Fibroblast of skin of right biceps (primary cell): ENCODE results near the gene USP11.

Source experiments
- DNase-seq: peaks from one replicate; pipeline ENCODE4 v3.0.0-alpha.2; 2013

Gene USP11

GRCh38 chrX:47232803-47233332 lies at the start of gene USP11:
Gene USP11, plus strand, starts transcription at chrX:47233009. Its CDS starts 35 bp downstream, at chrX:47233044.
- peak; percentile 67 for DNase-seq

DNA sequence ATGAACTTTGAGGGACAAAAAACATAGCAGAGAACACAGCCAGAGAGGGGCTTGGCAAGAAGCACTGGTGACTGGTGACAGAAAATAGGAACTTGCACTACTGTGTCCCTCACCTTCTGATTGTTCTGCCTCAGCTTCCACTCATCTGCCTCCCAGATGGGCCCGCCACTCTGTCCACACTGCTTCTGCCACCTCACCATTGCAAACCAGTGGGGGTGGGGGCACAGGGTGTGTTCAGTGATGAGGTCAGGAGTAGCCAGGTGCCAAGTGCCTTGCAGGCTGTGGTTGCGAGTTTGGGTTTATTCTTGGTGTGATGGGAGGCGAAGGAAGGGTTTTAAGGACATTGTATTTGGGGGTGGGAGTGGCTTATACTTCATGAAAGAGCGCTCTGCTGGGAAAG lies 48.3 kb upstream of the USP11 start:
- DNase-seq, result no peak

DNA sequence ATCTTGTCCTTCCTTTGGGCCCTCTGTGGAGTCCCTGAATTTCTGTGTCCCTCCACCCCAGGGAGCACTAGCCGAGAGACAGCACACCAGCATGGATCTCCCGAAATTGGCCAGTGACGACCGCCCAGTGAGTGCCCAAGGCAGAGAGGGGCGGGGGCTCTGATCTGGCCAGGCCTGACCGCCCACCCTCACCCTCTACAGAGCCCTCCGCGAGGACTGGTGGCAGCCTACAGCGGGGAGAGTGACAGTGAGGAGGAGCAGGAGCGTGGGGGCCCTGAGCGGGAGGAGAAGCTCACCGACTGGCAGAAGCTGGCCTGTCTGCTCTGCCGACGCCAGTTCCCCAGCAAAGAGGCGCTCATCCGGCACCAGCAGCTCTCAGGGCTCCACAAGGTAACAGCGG lies 47.6 kb upstream of the USP11 start:
- DNase-seq, result no peak

GRCh38 chrX:47186096-47186740 lies 46.6 kb upstream of the USP11 start:
- DNase-seq, result no peak

- DNase-seq, result no peak
Observed at GRCh38 chrX:47187106-47187677, 45.6 kb upstream of the USP11 start.

DNA sequence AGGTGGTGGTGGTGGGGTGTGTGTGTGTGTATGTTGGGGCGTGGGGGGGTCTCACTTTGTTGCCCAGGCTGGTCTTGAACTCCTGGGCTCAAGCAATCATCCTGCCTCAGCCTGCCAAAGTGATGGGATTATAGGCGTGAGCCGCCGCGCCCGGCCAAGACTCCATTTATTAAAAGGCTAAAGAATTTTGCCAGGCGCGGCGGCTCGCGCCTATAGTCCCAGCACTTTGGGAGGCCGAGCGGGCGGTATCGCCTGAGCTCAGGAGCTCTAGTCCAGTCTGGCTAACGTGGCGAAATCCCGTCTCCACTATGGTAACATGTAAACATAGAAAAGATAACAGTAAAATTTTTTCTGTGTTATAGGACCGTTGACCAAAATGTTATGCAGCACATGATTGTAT lies 42.9 kb upstream of the USP11 start:
- no peak for DNase-seq

GRCh38 chrX:47190445-47191269 lies 42.2 kb upstream of the USP11 start:
- peak; percentile 94 for DNase-seq

DNA sequence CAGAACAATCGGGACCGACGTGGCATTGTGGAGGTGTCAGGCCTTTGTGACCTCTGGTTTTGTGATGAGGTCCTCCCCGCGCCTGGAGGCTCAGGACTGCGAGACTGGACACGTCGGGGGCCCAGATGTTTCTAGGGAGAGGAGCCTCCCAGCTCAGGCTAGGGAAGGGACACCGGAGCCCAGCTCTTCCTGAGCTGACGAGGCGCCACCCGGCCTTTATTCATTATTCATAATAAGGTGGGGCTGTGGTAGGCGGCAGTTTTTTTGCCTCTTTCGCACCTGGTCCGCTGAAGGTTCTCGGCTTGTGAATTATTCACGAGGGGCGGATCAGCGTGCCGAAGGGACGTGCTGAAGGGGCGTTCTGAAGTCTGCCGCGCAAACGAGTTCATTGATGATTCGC lies 41.5 kb upstream of the USP11 start:
- DNase-seq, result no peak

- no peak for DNase-seq
Observed at GRCh38 chrX:47191806-47192401, 40.9 kb upstream of the USP11 start.

DNA sequence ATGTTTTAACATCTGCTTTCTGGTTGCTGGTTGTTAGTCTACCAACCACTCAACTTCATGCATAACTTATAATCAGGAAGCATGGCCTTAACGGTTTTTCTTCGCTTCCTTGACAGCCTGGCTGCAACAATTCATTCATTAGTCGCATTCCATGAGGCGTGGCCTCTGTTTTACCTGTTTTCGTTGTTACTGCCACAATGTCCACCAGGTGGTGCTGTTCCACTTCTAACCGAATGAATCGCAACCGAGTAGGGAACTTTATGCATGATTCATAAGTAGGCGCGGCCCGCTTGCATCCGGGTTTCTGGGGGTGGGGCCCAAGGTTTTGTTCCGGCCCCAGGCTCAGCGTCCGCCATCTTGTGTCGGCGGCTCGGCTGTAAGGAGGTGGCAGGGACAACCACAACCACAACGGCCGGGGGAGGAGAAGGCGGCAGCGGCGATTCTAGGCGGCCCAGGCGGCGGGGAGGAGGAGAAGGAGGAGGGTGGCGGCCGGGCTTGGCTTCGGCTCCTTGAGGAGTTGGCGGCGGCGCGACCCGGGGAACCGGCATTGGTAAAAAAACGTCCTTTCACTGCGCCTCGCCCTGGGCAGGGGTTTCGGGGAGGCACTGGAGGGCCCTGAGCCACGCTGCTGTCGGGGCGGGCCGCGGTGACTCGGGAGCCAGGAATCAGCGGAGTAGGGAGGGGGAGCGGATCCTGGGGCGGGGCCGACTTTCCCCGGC lies 39.2 kb upstream of the USP11 start, which contains the start of gene UBA1:
Gene UBA1, plus strand, starts transcription at position 355 of the 719 bp plus-strand sequence. CDS start 4,974 bp downstream, outside the sequence.
- peak; percentile 93 for DNase-seq

GRCh38 chrX:47194194-47194787 lies 38.5 kb upstream of the USP11 start:
- no peak for DNase-seq

- no peak for DNase-seq
Observed at GRCh38 chrX:47196098-47196497, 36.7 kb upstream of the USP11 start.

- no peak for DNase-seq
Observed at GRCh38 chrX:47197526-47197925, 35.3 kb upstream of the USP11 start.

- peak; percentile 22 for DNase-seq
Observed at GRCh38 chrX:47198026-47198686, 34.7 kb upstream of the USP11 start.

DNA sequence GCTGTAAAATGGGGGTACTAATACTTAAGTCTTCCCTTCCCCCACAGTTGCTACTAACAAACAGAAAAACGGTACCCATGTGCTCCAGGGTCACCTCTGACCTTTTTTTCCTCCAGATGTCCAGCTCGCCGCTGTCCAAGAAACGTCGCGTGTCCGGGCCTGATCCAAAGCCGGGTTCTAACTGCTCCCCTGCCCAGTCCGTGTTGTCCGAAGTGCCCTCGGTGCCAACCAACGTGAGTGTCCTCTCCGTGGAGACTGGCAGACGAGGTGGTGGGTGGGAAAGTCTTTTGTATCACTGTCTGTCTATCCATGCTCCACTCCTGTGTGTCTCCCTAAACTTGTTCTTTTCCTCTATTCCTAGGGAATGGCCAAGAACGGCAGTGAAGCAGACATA lies 34.1 kb upstream of the USP11 start:
- no peak for DNase-seq

- DNase-seq, result no peak
Observed at GRCh38 chrX:47199286-47199685, 33.5 kb upstream of the USP11 start.

- peak; percentile 61 for DNase-seq
Observed at GRCh38 chrX:47200385-47201150, 32.2 kb upstream of the USP11 start.

GRCh38 chrX:47201345-47201944 lies 31.4 kb upstream of the USP11 start:
- DNase-seq, result no peak

DNA sequence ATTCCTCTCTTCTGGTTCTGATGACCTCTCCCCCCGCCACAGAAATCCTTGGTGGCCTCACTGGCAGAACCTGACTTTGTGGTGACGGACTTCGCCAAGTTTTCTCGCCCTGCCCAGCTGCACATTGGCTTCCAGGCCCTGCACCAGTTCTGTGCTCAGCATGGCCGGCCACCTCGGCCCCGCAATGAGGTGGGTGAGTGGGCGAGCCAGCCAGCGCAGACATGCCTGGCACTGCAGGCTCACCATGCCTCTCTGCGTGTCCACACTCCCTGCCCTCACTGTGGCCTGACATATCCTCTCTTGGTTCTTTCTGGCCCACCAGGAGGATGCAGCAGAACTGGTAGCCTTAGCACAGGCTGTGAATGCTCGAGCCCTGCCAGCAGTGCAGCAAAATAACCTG lies 30.5 kb upstream of the USP11 start:
- DNase-seq, result no peak

- DNase-seq, result no peak
Observed at GRCh38 chrX:47202877-47203276, 29.9 kb upstream of the USP11 start.
